Stimulated activated CD8-positive, alpha-beta memory T cell treated with anti-CD3 and anti-CD28 coated beads, Interleukin-4, amount 100 ng/mL, for 4 hours (primary cell): ENCODE data around the gene APBB2.

Experiments
- DNase-seq, 2 donors: peaks; one replicate each; pipeline ENCODE4 v3.0.0-alpha.2; 2020; ENCODE audit warnings: low read depth in 2 of 2, low spot score in 1 of 2

Gene APBB2

DNA sequence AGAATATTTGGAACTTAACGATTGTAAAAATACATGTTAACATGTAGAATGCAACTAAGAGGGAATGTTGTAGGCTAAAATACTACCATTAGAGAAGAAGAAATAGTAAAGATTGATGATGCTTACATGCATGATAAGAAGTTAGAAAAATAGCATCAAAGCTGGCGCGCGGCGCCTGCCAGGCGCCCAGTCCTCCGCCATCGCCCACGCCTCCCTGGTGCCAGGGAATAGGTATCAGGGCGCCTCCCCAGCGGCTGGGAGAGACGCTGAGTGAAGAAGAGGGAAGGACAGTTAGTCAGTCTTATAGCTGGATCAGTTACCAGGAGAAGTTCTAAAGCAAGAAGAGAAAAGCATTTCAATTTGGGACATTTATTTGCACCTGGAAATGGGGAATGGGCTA lies 428.6 kb downstream of the APBB2 start:
- DNase-seq = no peak

DNA sequence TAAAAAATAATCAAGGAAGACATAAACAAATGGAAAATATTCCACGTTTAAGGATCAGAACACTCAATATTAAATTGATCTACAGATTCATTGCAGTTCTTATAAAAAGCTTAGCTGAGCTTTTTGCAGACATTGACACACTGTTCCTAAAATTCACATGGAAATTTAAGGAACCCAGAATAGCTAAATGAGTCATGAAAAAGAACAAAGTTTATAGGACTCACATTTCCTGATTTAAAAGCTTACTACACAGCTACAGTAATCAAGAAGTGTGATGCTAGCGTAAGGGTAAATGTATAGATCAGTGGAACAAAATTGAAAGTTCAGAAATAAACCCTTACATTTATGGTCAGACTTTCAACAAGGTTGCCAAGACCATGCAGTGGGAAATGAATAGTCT lies 431.5 kb downstream of the APBB2 start:
- DNase-seq = no peak

DNA sequence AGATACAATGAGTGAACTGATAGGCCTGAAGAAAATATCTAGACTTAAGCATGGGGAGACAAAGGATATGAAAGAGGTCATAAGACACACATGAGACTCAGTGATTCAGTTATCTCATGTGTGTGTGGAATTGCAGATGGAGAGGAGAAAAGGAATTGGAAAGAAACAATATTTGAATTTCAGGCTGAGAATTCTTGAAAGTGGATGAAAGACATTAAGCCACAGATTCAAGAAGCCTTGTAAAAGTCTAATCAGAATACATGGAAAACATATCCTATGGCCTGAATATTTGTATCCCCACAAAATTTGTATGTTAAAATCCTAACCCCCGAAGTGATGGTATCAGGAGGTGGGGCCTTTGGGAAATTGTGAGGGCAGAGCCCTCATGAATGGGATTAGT lies 436.3 kb downstream of the APBB2 start:
- no peak for DNase-seq

DNA sequence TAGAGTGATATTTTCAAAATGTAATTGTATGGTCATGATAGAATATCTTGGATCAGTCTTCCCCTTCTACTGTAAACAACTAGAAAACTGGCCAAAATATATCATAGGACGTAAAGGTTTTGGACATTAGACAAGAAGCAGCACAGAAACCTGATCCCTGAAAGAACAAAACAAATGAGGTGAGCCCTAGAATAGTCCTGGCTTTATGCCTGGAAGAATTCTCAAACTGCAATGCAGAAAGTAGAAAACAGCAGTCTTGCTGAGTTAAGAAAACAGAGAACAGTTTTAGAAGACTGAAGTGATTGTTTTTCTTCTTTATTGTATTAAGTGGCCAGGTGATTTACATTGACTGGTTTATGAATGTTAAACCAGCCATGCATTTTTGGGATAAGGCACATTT lies 445.1 kb downstream of the APBB2 start:
- no peak for DNase-seq

DNA sequence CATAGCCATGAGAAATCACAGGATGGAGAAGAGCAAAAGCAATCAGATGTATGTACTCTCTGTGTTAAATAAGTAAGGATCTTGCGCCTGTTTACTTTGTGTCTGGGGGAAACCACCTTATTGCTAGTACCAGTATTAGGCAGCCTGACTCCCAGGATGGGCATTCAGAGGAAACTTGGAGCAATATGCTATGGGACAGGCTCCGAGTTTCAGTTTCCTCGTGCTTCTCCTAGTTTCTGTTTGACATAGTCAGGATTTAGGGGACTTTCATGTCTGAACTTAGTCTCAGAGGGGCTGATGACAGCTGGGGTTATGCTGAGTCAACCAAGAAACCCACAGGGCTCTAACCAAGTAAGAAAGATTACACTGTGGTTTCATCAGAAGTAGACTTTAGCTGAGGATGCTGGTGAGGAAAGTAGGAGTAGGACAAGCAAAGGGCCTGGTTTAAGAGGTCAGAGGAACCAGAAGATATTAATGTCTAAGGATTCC lies 451.1 kb downstream of the APBB2 start:
- DNase-seq = no peak
